Measurements from ENCODE around the gene MRM3. TPM values are rescaled to one million over a fixed set of nuclear protein-coding genes. Genes with fewer than 3 reads are reported as not detected.

MRM3 gene
- total and polyA plus RNA-seq, 2 of the 4 experiments (the other 2 are of a cell fraction), result 9.0 to 15.2 TPM

- BruUV-seq (replicated peaks), result no TSS peak
- H2BK120ac ChIP-seq (ENCODE audit: low read depth, low read length), result no peak overlapping the region
- ChIA-PET POLR2A (ENCODE audit: unreplicated experiment) (no interaction called here), CTCF (no interaction called here)
- no peak overlapping the region for H2BK15ac ChIP-seq (ENCODE audit: low read depth, low read length)
- no peak overlapping the region for H3K18ac ChIP-seq (ENCODE audit: low read depth, low read length)
- no peak overlapping the region for H2BK20ac ChIP-seq (ENCODE audit: low read depth, low read length)
- no peak overlapping the region for H3K4ac ChIP-seq (ENCODE audit: low read depth, low read length)
- no peak overlapping the region for H3K9ac ChIP-seq (ENCODE audit: low read depth, low read length)
- peaks cover 12% of the 10 kb centered on the region; the same call in 1 of the 2 replicates for H3K36me3 ChIP-seq (ENCODE audit: control insufficient read depth, insufficient read depth, low read length)
- H3K27me3 ChIP-seq (ENCODE audit: control insufficient read depth, insufficient read depth, low read length), result no peaks in the 10 kb centered on the region
- H3K27ac ChIP-seq (ENCODE audit: insufficient read depth, low read length), result no peak overlapping the region
- no peak overlapping the region for H4K8ac ChIP-seq (ENCODE audit: low read depth in 2 of 2, low read length in 2 of 2)
- H3K14ac ChIP-seq (replicated peaks; ENCODE audit: low read depth, low read length), result no peak overlapping the region
- H2BK5ac ChIP-seq (ENCODE audit: low read depth, low read length, poor library complexity, severe bottlenecking), result no peak overlapping the region
- H3K56ac ChIP-seq (ENCODE audit: extremely low read depth, insufficient read depth, low read length), result no peak overlapping the region
- H2AK5ac ChIP-seq (ENCODE audit: low read depth, low read length), result peak overlapping the region; percentile 67; the same call in 1 of the 2 replicates
- peaks cover 18 to 45% of the 10 kb centered on the region in 2 experiments; a peak in 3 of 4 replicates for H3K79me1 ChIP-seq (ENCODE audit: low read depth in 1 of 2, low read length in 2 of 2)
- 96% methylated on average over 3 of the region's 6 CpGs; no CpG with 5 or more reads in 1 of the 2 experiments for WGBS, 2 experiments (ENCODE audit: extremely low coverage in 2 of 2, insufficient read length in 1 of 2)
- TF ChIP-seq NFE2L2 (IDR thresholded peaks at IDR 0.05; ENCODE audit: low read depth, low read length), result no peak
- no peak for TF ChIP-seq FOS (IDR thresholded peaks at IDR 0.05; ENCODE audit: low read depth, low read length)
- no peak for TF ChIP-seq RAD21 (IDR thresholded peaks at IDR 0.05; ENCODE audit: low read length)
- TF ChIP-seq RFX5 (IDR thresholded peaks at IDR 0.05; ENCODE audit: low read depth, low read length), result no peak
- TF ChIP-seq SMC3 (IDR thresholded peaks at IDR 0.05; ENCODE audit: low read depth, low read length), result no peak
- no peak for TF ChIP-seq CHD1 (IDR thresholded peaks at IDR 0.05; ENCODE audit: low read depth, low read length)
- TF ChIP-seq ELK1 (IDR thresholded peaks at IDR 0.05; ENCODE audit: borderline replicate concordance, low read depth, low read length), result no peak
- TF ChIP-seq RCOR1 (IDR thresholded peaks at IDR 0.05; ENCODE audit: insufficient replicate concordance, low read length), result no peak
- TF ChIP-seq BHLHE40 (IDR thresholded peaks at IDR 0.05; ENCODE audit: low read depth, low read length), result no peak
- no peak for TF ChIP-seq MAFK (IDR thresholded peaks at IDR 0.05; ENCODE audit: low read depth, low read length)
- TF ChIP-seq POLR2A (IDR thresholded peaks at IDR 0.05; ENCODE audit: low read depth, low read length), result no peak
- TF ChIP-seq MXI1 (IDR thresholded peaks at IDR 0.05; ENCODE audit: borderline replicate concordance, low read depth, low read length), result no peak
- TF ChIP-seq MAZ (IDR thresholded peaks at IDR 0.05; ENCODE audit: borderline replicate concordance, low read depth, low read length), result no peak
- TF ChIP-seq CTCF (conservative IDR thresholded peaks at IDR 0.05; ENCODE audit: low read depth, low read length), result no peak
- no peak for TF ChIP-seq USF2 (IDR thresholded peaks at IDR 0.05; ENCODE audit: low read depth, low read length)
- no peak for TF ChIP-seq CEBPB (IDR thresholded peaks at IDR 0.05; ENCODE audit: low read depth, low read length)
- peaks cover 2% of the 10 kb centered on the region; the same call in 1 of the 2 replicates for H3K4me1 ChIP-seq (ENCODE audit: control insufficient read depth, insufficient read depth, low read length)
- H2AK9ac ChIP-seq (replicated peaks; ENCODE audit: low read depth, low read length, poor library complexity), result no peak overlapping the region
- peaks cover 6% of the 10 kb centered on the region; the same call in 1 of the 2 replicates for H3K9me1 ChIP-seq (ENCODE audit: insufficient read depth, low read length)
- H4K5ac ChIP-seq (ENCODE audit: low read depth, low read length), result no peak overlapping the region
- H3K4me2 ChIP-seq (ENCODE audit: low read depth, low read length), result no peak overlapping the region
- in situ Hi-C loops (cut with MboI; ENCODE audit: low sequenced_read_pairs), result no loop called here
- intact Hi-C loops (cut with micrococcal nuclease), result no loop called here
- H3K23ac ChIP-seq (ENCODE audit: low read depth, low read length), result no peak overlapping the region
- no peaks in the 10 kb centered on the region for H3K9me3 ChIP-seq (ENCODE audit: control insufficient read depth, insufficient read depth, low read length)
- ATAC-seq (ENCODE audit: low read depth), result no peak
- H4K20me1 ChIP-seq (ENCODE audit: insufficient read depth, low read length), result peaks cover 64% of the 10 kb centered on the region
- no peak for DNase-seq
- dilution Hi-C loops (cut with HindIII; ENCODE audit: low sequenced_read_pairs, unreplicated experiment), result no loop called here
- no peak overlapping the region for H2AFZ ChIP-seq (replicated peaks; ENCODE audit: low read length, poor library complexity)
- H4K91ac ChIP-seq (ENCODE audit: insufficient read depth, low read depth, low read length), result no peak overlapping the region
- H3K4me3 ChIP-seq (ENCODE audit: insufficient read depth, low read depth, low read length), result no peak overlapping the region
Observed at GRCh38 chr17:834136-834535, 52.0 kb downstream of the MRM3 start.

Data from IMR-90 (cell line).